RWPE1 (cell line): ENCODE results near the gene DSCAM.

Experiments
- CTCF ChIA-PET: fragments of 350-600 bp; sonication (Branson Sonifier 250); formaldehyde crosslinking; extraction: SDS; loops from one replicate; lab custom pipeline; 2021; lab: Yijun Ruan, JAX
- POLR2A ChIA-PET: fragments of 400-600 bp; formaldehyde crosslinking; extraction: SDS; loops from one replicate; lab custom pipeline; 2020; ENCODE audit warnings: antibody characterized with exemption; ENCODE audit not compliant: low non-redundant PET; lab: Yijun Ruan, JAX
- DNase-seq: peaks from one replicate; pipeline ENCODE4 v3.0.0; 2012; ENCODE audit warnings: low spot score
- H3K27ac ChIP-seq: fragments of 450-650 bp; 2 replicates; pipeline ENCODE4 v1.5.1; 2017
- TF ChIP-seq, protein P1 (sequence below): fragments of 450-650 bp; conservative IDR thresholded peaks from 2 replicates; pipeline ENCODE4 v1.5.1; 2017; ENCODE audit warnings: low read depth, mild to moderate bottlenecking

The DSCAM gene

DNA sequence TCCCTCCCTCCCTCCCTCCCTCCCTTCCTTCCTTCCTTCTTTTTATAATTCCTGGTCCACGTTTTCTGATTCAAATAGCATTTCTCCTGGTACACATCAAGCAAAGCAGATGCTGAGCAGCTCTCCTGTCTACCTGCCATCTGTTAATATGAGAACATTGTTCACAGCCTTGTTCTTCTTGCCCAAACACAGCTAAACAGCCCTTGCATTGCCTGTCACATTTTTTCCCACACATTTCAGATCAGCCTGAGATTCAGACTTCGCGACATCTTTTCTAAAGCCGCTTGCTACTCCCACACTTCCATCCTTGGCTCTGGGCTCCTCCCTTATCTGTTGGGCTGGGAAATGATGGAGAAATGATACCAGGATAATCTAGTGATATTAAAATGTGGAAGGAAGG is 779.2 kb downstream of the DSCAM start:
- TF ChIP-seq, protein P1, sequence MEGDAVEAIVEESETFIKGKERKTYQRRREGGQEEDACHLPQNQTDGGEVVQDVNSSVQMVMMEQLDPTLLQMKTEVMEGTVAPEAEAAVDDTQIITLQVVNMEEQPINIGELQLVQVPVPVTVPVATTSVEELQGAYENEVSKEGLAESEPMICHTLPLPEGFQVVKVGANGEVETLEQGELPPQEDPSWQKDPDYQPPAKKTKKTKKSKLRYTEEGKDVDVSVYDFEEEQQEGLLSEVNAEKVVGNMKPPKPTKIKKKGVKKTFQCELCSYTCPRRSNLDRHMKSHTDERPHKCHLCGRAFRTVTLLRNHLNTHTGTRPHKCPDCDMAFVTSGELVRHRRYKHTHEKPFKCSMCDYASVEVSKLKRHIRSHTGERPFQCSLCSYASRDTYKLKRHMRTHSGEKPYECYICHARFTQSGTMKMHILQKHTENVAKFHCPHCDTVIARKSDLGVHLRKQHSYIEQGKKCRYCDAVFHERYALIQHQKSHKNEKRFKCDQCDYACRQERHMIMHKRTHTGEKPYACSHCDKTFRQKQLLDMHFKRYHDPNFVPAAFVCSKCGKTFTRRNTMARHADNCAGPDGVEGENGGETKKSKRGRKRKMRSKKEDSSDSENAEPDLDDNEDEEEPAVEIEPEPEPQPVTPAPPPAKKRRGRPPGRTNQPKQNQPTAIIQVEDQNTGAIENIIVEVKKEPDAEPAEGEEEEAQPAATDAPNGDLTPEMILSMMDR, result no peak
- POLR2A ChIA-PET, result no interaction called here
- H3K27ac ChIP-seq, result no peak overlapping the region
- no peak for DNase-seq
- CTCF ChIA-PET, result no interaction called here

DNA sequence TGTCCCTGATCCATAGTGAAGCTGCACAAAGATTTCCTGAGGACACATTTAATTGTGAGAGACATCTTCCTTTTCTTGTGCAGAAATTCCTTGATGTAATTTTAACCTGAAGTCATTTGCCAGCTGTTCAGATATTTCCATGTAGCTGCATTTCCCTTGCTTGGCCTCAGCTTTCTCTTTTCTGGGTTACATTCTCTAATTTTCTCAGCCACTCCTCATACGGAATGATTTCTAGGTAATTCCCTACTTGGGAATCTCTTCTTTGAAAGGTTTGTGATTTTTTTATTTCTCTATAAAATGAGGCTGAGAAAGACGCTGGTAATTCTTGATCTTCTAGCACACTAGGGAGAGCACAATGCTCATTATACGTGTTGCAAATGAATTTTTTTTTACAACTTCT is 780.7 kb downstream of the DSCAM start:
- no peak overlapping the region for H3K27ac ChIP-seq
- CTCF ChIA-PET, result no interaction called here
- DNase-seq, result no peak
- POLR2A ChIA-PET, result no interaction called here
- TF ChIP-seq, protein P1, result no peak

DNA sequence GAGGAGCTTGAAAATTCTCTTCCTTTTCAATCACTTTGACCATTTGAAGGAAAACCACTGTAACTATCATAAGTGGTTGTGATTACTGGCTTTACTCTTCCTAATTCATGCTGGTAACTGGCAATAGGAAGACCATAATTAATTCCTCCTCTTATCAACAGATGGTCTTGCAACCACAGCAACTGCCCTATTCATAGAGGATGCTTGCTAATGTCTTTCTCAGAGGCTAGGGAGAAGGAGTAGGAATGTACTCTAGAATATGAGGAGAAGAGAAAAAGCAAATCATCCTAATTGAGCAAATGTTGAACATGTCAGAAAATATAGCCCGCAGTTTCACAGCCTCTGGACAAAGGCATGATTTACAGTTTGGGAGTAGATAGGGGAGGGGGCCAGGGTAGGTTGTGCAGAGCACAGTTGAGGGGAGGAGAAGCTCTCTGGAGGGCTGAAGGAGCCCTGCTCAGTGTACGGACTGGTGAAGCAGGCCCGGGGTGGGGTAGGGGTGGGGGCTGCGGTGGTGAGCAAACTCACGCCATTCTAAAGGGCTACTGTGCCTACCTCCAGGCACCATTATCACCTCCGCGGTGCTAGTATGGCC is 786.8 kb downstream of the DSCAM start:
- TF ChIP-seq, protein P1, result no peak
- POLR2A ChIA-PET, result no interaction called here
- DNase-seq, result no peak
- no peak overlapping the region for H3K27ac ChIP-seq
- CTCF ChIA-PET, result no interaction called here

DNA sequence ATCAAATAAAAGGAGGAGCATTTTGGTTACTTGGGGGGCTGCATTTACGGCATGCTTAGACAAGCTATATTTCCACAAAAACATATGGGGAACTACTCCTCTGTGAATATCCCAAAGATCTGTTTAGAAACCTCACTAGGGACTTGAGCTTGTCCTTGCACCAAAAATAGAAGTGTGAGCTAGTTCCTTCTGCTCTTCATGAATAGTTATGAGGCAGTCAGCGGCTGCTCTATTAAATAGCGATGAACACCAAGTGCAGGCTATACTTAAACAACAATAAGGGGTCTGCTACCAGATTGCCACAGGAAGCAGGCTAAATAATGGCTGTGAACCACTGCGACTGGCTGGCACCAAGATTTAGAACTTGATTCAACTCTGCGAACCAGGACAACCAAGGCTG is 789.6 kb downstream of the DSCAM start:
- CTCF ChIA-PET, result no interaction called here
- TF ChIP-seq, protein P1, result no peak
- POLR2A ChIA-PET, result no interaction called here

DNA sequence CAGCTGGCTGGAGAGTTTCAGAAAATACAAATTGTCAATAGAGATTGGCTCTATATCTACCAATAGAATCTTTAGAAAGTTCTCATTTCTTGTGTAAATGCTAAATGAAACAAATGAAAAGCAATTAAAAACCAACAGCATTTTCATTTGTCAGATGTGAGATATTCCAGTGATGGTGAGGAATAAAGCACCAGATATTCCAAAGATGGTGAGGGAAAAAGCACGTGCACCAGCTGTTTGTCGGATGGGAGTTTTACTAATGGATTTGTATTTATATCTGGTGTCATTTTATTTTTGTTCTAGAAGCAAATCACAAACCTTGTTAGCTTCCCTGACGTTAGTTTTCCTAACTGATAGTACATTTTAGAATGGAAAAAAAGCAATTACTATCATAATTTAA is 790.9 kb downstream of the DSCAM start:
- ChIA-PET CTCF (interaction anchor here (0.6 kb wide), 1 partner anchor 201 kb away, joined by 3 read pairs; no protein-coding TSS in a partner anchor), POLR2A (no interaction called here)
- no peak overlapping the region for H3K27ac ChIP-seq
- TF ChIP-seq, protein P1, result no peak
- no peak for DNase-seq

More for the DNA sequence above, 789.6 kb downstream of the DSCAM start:
- H3K27ac ChIP-seq, result no peak overlapping the region
- DNase-seq, result no peak

DNA sequence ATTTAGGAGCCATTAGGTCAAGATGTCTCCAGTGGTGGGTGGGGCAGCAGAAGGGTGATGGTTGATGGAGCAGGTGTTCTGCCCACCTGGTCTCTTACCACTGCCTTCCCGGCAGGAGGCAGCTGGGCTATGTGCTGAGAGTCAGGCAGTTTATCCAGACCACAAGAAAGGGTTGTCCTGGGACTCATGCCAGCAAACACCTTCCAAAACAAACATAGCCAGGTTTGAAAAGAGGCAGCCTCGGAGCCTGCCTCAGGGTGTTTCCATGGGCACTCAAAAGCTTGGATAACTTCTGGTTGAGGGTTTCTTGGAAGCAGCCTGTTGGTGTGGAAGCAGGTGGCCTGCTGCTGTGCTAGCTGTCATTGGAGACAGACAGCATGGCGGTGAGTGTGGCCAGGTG is 792.6 kb downstream of the DSCAM start:
- CTCF ChIA-PET, result no interaction called here
- no peak for DNase-seq
- no peak overlapping the region for H3K27ac ChIP-seq
- TF ChIP-seq, protein P1, result no peak
- POLR2A ChIA-PET, result no interaction called here

DNA sequence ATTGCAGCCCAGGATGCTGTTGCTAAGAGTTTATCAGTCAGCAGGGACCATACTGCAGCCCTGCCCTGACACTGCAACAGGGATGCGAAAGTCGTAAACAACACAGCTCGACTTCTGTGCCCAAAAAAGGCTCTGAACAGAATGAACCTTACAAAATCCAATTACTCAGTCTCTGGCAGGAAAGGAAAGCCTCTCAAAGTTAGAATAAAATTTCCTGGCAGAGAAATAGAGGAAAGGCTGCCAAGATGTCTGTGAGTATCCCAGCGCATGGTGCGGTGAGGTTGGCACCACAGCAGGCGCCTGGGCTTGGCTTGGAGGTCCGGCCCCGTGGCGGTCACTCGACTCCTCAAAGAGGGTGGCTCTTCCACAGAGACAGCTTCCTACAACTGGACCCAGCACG is 794.0 kb downstream of the DSCAM start:
- ChIA-PET POLR2A (no interaction called here), CTCF (no interaction called here)
- no peak for DNase-seq
- TF ChIP-seq, protein P1, result no peak
- H3K27ac ChIP-seq, result no peak overlapping the region
